GM12872 (cell line): ENCODE measurements around the gene EMX1.

ENCODE experiments used
- TF ChIP-seq, protein P1 (sequence below): IDR thresholded peaks from 3 replicates; pipeline ENCODE4 v1.5.1; 2011; ENCODE audit warnings: low read depth, mild to moderate bottlenecking, low read length, moderate library complexity; ENCODE audit not compliant: insufficient read depth

The EMX1 gene

GRCh38 chr2:72972352-72973136 is 55.2 kb downstream of the EMX1 start:
- TF ChIP-seq, protein P1, sequence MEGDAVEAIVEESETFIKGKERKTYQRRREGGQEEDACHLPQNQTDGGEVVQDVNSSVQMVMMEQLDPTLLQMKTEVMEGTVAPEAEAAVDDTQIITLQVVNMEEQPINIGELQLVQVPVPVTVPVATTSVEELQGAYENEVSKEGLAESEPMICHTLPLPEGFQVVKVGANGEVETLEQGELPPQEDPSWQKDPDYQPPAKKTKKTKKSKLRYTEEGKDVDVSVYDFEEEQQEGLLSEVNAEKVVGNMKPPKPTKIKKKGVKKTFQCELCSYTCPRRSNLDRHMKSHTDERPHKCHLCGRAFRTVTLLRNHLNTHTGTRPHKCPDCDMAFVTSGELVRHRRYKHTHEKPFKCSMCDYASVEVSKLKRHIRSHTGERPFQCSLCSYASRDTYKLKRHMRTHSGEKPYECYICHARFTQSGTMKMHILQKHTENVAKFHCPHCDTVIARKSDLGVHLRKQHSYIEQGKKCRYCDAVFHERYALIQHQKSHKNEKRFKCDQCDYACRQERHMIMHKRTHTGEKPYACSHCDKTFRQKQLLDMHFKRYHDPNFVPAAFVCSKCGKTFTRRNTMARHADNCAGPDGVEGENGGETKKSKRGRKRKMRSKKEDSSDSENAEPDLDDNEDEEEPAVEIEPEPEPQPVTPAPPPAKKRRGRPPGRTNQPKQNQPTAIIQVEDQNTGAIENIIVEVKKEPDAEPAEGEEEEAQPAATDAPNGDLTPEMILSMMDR: no peak

DNA sequence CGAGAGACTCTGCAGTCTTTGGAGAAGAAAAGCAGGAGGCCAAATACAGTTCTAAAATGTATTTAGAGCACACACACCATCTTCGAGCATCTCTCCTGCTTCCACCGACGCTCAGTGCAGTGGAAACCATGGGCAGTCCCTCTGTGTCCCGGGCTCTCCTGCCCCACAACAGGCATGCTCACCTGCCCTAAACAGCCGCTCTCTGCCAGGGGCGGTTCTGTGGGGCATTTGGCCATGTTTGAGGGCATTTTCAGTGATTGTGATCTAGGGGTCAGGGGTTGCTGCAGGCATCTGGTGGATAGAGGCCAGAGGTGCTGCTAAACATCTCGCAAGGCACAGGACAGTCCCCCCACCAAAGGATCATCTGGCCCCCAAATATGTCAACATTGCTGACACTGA is 55.8 kb downstream of the EMX1 start:
- TF ChIP-seq, protein P1: no peak

DNA sequence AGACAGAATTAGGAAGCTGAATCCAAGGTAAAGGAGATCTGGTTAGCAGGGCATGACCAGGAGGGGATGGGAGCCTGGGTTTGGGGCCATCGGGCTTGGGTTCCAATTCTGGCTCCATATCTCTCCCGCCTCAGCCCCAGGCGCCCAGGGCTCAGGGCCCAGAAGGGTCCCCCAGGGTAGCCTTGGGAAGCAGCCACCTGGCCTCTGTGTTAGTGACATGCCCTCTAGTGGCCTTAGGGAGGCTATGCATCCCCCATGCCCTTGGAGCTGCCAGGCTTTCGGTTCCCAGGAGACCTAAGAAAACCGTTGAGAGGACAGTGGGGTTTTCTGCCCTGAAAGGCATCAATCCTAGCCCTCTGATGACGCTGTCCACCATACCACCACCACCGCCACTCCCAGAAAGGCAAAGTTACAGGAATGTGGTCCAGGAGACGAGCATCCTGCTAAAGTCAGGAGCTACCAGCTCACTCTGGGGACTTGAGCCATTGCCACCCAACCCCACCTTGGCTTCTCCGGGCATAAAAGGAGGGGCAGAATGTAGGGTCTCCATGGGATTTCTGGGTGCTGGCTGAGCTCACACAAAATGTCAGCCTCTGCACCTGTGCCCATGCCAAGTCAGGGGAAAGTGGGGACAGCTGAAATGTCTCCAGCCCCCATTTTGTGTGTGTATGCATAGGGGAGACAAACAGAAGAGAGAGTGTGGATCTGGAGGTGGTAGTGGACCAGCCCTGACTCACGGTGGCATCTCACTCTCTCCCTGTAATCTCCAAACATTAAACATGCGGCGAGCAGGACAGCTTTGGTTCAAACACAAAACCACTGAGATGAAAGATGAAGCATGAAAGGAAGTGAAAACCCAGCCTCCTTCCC is 56.5 kb downstream of the EMX1 start:
- TF ChIP-seq, protein P1: peak; percentile 97

- TF ChIP-seq, protein P1: no peak
Measured at GRCh38 chr2:72974436-72974754, 57.1 kb downstream of the EMX1 start.

DNA sequence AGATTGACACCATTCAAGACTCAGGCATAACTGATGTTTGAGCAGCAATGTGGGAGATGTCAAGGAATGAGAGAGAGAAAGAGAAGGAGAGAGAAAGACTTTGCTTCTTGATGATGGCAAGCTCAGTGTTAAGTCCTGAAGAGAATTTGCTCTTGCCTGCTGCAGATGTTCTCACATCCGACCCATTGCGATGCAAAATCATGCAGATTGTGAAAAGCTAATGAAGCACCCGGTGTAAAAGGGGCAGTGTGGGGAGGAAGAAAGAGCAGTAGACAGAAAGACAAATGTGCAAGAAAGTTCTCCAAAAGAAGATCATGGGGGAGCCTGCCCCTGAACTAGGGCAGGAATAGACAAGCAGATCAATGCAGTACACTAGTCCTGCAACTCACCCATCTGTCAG is 57.7 kb downstream of the EMX1 start:
- TF ChIP-seq, protein P1: no peak

GRCh38 chr2:72979896-72980295 is 62.6 kb downstream of the EMX1 start:
- TF ChIP-seq, protein P1: no peak

- TF ChIP-seq, protein P1: no peak
Measured at GRCh38 chr2:72980535-72981217, 63.4 kb downstream of the EMX1 start.
